ENCODE results near the gene BBIP1. TPM values are rescaled to one million over a fixed set of nuclear protein-coding genes. Genes with fewer than 3 reads are reported as not detected.

BBIP1 gene
- total and polyA plus RNA-seq, 9 of the 15 experiments (the other 6 are each of a cell fraction or from before 2014, with no cell fraction given), result 5.2 to 31.0 (median 19.4) TPM

GRCh38 chr10:110857265-110858171, 61.5 kb downstream of the BBIP1 start (continued):
- TF ChIP-seq ZBTB11 (CRISPR knock-in tag; IDR thresholded peaks at IDR 0.05), result no peak
- 0 out of 2 replicates have a peak, but pooled peaks have one; percentile 54 for TF ChIP-seq MTA3 (IDR thresholded peaks at IDR 0.05; ENCODE audit: borderline replicate concordance)
- TF ChIP-seq XRCC5 (IDR thresholded peaks at IDR 0.05; ENCODE audit: low read depth, low read length), result no peak
- TF ChIP-seq CEBPG (CRISPR knock-in tag; IDR thresholded peaks at IDR 0.05), result peak; percentile 79
- TF ChIP-seq CEBPG (tag; conservative IDR thresholded peaks at IDR 0.05 in 1 of 2, IDR thresholded peaks at IDR 0.05 in 1 of 2), result peak; percentile 86 to 92
- peak; percentile 85 for TF ChIP-seq DPF2 (IDR thresholded peaks at IDR 0.05)

Measured in K562 (cell line).